ENCODE data around the gene CAB39L.

CAB39L gene

DNA sequence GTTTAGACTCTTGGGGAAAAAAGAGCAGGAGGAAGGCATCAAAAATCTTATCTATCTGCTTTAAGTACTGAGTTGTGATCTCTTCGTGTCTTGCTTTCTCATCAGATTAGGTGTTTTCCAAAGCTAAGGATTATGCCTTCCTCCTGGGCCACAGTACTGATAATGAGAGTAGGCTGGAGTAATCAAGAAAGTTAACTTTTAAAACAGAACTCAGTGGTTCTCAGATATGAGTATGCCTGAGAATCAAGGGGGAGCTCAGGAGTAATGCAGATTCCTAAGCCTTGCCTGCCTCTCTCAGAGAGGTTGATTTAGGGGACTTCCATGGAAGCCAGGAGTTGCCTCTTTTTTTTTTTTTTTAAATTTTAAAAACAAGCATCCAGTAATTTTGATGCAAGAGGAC lies 172.6 kb downstream of the CAB39L start:
- no peak for DNase-seq

DNA sequence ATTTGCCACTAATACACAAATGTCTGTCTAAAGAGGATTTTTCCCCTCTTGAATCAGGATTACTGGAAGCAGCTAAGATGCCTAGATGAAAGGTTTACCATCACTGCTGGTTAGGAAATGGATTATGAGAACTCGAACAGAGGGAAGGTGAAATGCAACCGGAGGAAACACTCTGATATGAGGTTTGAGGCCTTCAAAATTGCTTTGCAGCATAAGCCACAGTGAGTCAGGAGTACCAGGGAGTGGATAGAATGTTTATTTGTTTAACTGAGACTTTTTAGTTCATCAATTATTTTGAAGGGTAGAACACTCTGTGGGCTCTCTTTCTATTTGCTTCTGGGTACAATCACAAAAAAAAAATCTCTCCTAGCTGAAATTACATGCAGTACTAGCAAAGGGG lies 178.0 kb downstream of the CAB39L start:
- DNase-seq = no peak

DNA sequence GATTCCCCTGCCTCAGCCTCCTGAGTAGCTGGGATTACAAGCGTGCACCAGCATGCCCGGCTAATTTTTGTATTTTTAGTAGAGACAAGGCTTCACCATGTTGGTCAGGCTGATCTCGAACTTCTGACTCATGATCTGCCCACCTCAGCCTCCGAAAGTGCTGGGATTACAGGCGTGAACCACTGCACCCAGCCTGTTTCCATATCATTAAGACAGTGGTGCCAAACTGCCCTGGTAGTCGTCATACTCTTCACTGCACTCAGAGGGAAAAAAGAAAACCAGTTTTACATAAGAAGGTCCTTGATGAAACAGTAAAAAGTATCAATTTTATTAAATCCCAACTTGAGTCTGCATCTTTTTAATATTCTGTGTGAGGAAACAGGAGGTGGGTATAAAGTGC lies 181.2 kb downstream of the CAB39L start:
- DNase-seq = no peak

- DNase-seq = no peak
Observed at GRCh38 chr13:49259586-49259985, 184.3 kb downstream of the CAB39L start.

All from CD4-positive, alpha-beta T cell treated with Interleukin-21 for 1 hour (primary cell).